ENCODE measurements around the gene GEN1.

The GEN1 gene

DNA sequence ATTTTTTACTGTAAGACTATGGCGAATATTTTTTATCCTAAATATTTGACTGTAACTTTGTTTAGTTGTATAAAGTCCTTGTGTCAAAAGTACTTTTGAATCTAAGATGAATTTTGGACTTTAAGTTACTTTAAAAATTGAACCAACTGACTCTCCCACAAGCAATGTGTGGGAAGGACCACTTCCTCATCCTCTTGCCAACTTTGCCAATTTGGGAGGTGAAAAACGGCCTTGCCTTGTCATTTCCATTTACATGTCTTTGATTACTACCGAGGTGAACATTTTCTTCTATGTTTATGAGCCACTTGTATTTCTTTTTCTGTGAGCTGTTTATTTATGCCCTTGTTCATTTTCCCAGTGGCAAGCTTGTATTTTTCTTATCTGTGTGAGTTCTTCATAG, 49.6 kb downstream of the GEN1 start:
- Histone ChIP-seq H3K9me3 (ENCODE audit: insufficient read depth, low read length) (no peaks in the 10 kb centered on the region), H4K20me1 (ENCODE audit: low read depth, low read length) (no peaks in the 10 kb centered on the region), H3K4me2 (ENCODE audit: low read depth, low read length, poor library complexity, severe bottlenecking) (no peak overlapping the region), H3K9me2 (replicated peaks; ENCODE audit: insufficient read depth, low read length) (no peaks in the 10 kb centered on the region), H3F3A (ENCODE audit: insufficient read depth) (no peaks in the 10 kb centered on the region), H3K27ac (ENCODE audit: low read depth, low read length) (no peak overlapping the region), H3K4me3 (ENCODE audit: insufficient read depth, low read length, poor library complexity, severe bottlenecking) (no peak overlapping the region), H3K27me3 (ENCODE audit: low read length) (no peaks in the 10 kb centered on the region), H2AFZ (ENCODE audit: low read depth, low read length, severe bottlenecking) (no peak overlapping the region), H3K36me3 (ENCODE audit: low read length) (no peaks in the 10 kb centered on the region), H3K79me2 (ENCODE audit: insufficient read depth, low read length) (no peaks in the 10 kb centered on the region), H3K9ac (ENCODE audit: low read length) (no peak overlapping the region)
- TF ChIP-seq, protein P1, sequence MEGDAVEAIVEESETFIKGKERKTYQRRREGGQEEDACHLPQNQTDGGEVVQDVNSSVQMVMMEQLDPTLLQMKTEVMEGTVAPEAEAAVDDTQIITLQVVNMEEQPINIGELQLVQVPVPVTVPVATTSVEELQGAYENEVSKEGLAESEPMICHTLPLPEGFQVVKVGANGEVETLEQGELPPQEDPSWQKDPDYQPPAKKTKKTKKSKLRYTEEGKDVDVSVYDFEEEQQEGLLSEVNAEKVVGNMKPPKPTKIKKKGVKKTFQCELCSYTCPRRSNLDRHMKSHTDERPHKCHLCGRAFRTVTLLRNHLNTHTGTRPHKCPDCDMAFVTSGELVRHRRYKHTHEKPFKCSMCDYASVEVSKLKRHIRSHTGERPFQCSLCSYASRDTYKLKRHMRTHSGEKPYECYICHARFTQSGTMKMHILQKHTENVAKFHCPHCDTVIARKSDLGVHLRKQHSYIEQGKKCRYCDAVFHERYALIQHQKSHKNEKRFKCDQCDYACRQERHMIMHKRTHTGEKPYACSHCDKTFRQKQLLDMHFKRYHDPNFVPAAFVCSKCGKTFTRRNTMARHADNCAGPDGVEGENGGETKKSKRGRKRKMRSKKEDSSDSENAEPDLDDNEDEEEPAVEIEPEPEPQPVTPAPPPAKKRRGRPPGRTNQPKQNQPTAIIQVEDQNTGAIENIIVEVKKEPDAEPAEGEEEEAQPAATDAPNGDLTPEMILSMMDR (IDR thresholded peaks at IDR 0.05; ENCODE audit: insufficient read depth, low read length, poor library complexity, severe bottlenecking), result no peak
- no peak for TF ChIP-seq EZH2phosphoT487 (conservative IDR thresholded peaks at IDR 0.05; ENCODE audit: low read length)

DNA sequence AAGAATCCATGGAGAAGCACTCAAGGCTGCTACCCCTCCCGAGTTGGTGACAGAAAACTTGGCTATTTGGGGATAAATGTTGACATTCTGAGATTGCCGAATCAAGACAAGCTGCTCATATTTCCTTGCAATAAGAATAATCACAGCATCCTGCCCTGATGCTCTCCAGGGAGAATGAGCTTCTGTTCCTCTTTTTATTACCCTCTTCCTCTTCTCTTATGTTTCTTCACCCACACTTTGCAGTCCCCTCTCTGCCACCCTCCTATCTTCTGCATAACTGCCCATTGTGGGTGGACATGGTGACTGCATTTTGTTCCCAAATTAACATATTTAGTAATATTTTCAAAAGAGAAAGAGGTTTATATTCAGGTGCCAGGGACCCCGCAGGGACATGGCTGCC, 50.4 kb downstream of the GEN1 start:
- no peaks in the 10 kb centered on the region for H3K9me3 ChIP-seq (ENCODE audit: insufficient read depth, low read length)
- H3K79me2 ChIP-seq (ENCODE audit: insufficient read depth, low read length), result no peaks in the 10 kb centered on the region
- no peak overlapping the region for H3K4me3 ChIP-seq (ENCODE audit: insufficient read depth, low read length, poor library complexity, severe bottlenecking)
- H4K20me1 ChIP-seq (ENCODE audit: low read depth, low read length), result no peaks in the 10 kb centered on the region
- no peak overlapping the region for H2AFZ ChIP-seq (ENCODE audit: low read depth, low read length, severe bottlenecking)
- H3K9me2 ChIP-seq (replicated peaks; ENCODE audit: insufficient read depth, low read length), result no peaks in the 10 kb centered on the region
- no peak overlapping the region for H3K27ac ChIP-seq (ENCODE audit: low read depth, low read length)
- H3K27me3 ChIP-seq (ENCODE audit: low read length), result no peaks in the 10 kb centered on the region
- no peak for TF ChIP-seq EZH2phosphoT487 (conservative IDR thresholded peaks at IDR 0.05; ENCODE audit: low read length)
- TF ChIP-seq, protein P1 (IDR thresholded peaks at IDR 0.05; ENCODE audit: insufficient read depth, low read length, poor library complexity, severe bottlenecking), result no peak
- H3K36me3 ChIP-seq (ENCODE audit: low read length), result no peaks in the 10 kb centered on the region
- H3K4me2 ChIP-seq (ENCODE audit: low read depth, low read length, poor library complexity, severe bottlenecking), result no peak overlapping the region
- no peaks in the 10 kb centered on the region for H3F3A ChIP-seq (ENCODE audit: insufficient read depth)
- no peak overlapping the region for H3K9ac ChIP-seq (ENCODE audit: low read length)

DNA sequence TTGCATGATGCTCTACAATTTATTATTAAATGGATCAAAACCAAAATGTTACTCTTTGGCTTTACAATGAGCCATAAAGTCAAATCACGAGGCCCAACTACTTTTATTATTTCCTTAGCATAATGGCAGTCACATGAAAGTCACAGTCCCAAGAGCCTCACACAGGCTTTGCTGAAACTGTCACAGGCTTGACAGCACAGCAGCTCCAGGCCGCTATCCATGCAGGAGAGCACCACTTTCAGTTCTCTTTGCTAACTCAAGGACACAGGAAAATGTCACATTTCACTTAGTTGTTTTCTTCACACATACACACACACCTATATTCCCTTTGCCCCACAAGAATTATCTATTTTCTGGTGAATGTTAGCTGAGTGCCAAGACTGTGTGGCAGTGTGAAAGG, 51.2 kb downstream of the GEN1 start:
- Histone ChIP-seq H3K27me3 (ENCODE audit: low read length) (no peaks in the 10 kb centered on the region), H3K4me2 (ENCODE audit: low read depth, low read length, poor library complexity, severe bottlenecking) (no peak overlapping the region), H3F3A (ENCODE audit: insufficient read depth) (no peaks in the 10 kb centered on the region), H4K20me1 (ENCODE audit: low read depth, low read length) (no peaks in the 10 kb centered on the region), H3K9me2 (replicated peaks; ENCODE audit: insufficient read depth, low read length) (no peaks in the 10 kb centered on the region), H2AFZ (ENCODE audit: low read depth, low read length, severe bottlenecking) (no peak overlapping the region), H3K27ac (ENCODE audit: low read depth, low read length) (no peak overlapping the region), H3K9ac (ENCODE audit: low read length) (no peak overlapping the region), H3K4me3 (ENCODE audit: insufficient read depth, low read length, poor library complexity, severe bottlenecking) (no peak overlapping the region), H3K36me3 (ENCODE audit: low read length) (no peaks in the 10 kb centered on the region), H3K9me3 (ENCODE audit: insufficient read depth, low read length) (no peaks in the 10 kb centered on the region), H3K79me2 (ENCODE audit: insufficient read depth, low read length) (no peaks in the 10 kb centered on the region)
- TF ChIP-seq EZH2phosphoT487 (conservative IDR thresholded peaks at IDR 0.05; ENCODE audit: low read length), result no peak
- TF ChIP-seq, protein P1 (IDR thresholded peaks at IDR 0.05; ENCODE audit: insufficient read depth, low read length, poor library complexity, severe bottlenecking), result no peak
